GM08714 (cell line): ENCODE data around the gene TSHZ2.
"Not testable (repeated sequence)": the region's sequence is repeated elsewhere in the genome, so short reads cannot be mapped to it uniquely, and the experiment has no call there.

Experiments used
- H3K4me3 ChIP-seq: fragments of 200-500 bp; sonication (Bioruptor generic); 2 replicates; pipeline ENCODE4 v1.5.1; 2014; ENCODE audit warnings: mild to moderate bottlenecking, low read length, inconsistent platforms
- ZNF274 ChIP-seq: IDR thresholded peaks from 2 replicates; pipeline ENCODE4 v1.6.1; 2012; ENCODE audit warnings: mild to moderate bottlenecking, low read depth, low read length

Gene TSHZ2

DNA sequence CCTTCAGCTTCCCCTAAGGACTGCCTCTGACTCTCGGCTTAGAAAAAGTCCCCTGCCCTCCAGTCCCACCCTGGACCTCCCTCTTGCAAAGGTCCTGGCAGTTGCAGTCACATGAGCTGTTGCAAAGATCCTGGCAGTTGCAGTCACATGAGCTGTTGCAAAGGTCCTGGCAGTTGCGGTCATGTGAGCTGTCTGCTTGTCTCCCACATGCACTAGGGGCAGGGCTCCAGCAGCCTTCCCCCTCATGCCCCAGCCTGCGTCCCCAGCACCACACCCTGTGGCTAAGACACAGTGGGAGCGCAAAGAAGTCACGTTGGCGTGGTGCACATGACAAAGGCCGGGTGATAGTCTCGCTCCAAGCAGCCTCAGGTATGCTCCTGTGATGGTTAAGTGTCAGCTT lies 538.5 kb downstream of the TSHZ2 start:
- no peak for TF ChIP-seq ZNF274

DNA sequence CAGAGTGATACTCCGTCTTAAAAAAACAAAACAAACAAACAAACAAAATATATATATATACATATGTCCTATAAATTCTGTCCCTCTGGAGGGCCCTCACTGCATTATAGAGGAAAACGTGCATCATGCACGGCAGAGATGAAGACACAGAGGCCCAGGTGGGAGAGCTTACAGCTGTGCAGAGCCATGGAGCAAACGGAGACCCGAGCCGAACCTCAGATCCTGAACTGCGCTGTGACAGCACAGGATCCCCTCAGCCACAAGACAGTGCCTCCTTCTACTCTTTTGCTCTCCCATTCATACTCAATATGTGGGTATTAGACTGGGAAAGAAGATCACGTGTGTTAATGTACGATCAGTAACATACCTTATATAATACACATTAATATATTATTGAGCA lies 539.9 kb downstream of the TSHZ2 start:
- no peak overlapping the region for H3K4me3 ChIP-seq
- no peak for TF ChIP-seq ZNF274

More for the DNA sequence above, 538.5 kb downstream of the TSHZ2 start:
- H3K4me3 ChIP-seq: no peak overlapping the region

DNA sequence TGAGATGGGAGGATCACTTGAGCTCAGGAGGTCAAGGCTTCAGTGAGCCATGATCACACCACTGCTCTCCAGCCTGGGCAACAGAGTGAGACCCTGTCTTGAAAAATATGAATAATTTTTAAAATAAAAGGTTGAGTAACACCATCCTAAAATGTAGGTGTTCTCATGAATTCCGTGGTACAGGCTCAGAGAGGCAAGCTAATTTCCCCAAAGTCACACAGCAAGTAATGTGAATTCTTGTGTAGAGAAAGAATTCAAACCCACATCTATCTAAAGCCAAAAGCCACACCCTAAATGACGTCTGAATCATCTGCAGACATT lies 541.0 kb downstream of the TSHZ2 start:
- H3K4me3 ChIP-seq: no peak overlapping the region
- no peak for TF ChIP-seq ZNF274

DNA sequence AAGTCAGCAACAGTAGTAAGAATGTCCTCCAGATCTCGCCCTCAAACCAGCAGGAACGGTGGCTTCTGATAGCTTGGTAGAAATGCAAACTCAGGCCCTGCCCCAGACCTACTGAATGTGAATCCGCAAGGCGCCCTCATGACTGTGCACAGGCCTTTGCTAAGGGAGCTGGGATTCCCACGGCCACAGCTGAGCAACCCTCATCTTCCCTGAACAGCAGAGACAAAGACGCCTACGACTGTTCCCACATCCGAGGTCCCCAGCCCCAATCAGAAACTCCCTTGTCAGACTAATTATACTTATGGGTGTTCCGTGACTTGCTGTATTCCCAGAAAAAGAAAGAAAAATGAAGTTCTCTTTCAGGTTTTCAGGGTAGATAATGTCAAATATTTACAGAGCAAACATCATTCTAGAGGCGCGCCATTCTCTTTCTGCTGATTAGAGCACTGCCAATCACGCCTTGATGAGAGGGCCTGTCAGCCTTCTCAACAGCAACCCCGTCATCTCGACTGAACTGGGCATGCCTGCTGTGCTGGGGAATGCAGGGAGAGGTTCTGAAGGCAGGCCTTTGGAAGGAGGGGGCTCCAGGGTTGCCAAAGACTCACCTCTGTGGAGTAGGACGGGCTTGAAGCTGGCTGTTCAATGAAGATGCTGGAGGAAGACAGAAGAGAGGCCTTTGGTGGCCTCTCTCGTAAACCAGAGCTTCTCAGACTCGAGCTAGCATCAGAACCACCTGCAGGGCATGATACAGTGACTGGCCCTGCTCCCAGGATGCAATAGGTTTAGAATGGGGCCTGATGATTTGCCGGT lies 541.5 kb downstream of the TSHZ2 start:
- no peak for TF ChIP-seq ZNF274
- H3K4me3 ChIP-seq: no peak overlapping the region

DNA sequence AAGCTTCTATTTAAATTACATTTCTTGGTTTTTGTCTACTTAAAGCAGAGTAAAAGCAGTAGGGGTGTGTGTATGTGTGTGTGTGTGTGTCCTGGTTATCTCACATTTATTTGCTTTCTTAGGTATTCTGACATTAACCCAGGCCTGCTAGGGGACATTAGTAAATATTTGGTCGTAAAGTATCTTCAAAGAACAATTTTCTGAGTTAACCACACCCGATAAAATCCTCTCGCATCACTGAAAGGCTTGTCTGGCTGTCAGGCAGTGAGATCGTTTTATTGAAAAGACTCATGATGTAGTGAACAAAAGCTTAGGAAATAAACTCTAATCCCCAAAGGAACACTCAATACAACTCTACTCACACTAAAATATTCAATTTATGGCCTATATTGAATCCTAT lies 543.6 kb downstream of the TSHZ2 start:
- no peak overlapping the region for H3K4me3 ChIP-seq
- no peak for TF ChIP-seq ZNF274

DNA sequence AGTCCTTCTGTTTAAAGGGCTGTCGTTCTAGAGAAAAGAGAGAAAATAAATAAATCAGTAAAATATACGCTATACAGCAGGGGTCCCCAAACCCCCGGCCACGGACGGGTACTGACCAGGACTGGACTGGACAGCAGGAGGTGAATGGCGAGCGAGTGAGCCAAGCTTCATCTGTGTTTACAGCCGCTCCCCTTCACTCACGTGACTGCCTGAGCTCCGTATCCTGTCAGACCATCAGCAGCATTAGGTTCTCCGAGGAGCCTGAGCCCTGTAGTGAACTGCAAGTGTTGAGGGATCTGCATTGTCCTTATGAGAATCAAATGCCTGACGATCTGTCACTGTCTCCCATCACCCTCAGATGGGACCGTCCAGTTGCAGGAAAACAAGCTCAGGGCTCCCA lies 545.0 kb downstream of the TSHZ2 start:
- H3K4me3 ChIP-seq: no peak overlapping the region
- no peak for TF ChIP-seq ZNF274

DNA sequence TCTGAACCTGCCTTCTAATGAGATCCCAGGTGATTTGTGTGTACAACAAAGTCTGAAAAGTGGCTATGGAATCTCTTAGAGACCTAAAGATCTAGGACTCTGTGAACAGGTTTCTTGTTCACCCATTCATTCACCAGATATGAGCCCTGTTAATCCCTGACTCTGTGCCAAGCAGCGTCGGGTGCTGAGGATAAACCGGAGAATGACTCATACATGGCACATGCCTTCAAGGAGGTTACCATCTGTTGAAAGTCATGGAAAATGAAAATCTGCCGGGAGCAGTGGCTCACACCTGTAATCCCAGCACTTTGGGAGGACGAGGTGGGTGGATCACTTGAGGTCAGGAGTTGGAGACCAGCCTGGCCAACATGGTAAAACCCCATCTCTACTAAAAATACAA lies 549.3 kb downstream of the TSHZ2 start:
- not testable (repeated sequence) for H3K4me3 ChIP-seq

DNA sequence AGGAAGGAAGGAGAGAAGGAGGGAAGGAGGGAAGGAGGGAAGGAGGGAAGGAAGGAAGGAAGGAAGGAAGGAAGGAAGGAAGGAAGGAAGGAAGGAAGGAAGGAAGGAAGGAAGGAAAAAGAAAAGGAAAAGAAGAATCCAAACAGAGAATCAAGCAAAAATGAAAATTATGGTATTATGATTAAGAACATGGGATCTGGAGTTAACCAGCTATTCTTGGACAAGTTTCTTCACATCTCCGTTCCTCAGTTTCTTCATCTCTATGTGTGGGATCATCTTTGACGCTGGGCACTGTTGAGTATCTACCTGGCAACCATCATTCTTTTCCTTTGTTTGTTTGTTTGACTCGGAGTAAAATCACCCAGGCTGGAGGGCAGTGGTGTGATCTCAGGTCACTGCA lies 549.9 kb downstream of the TSHZ2 start:
- TF ChIP-seq ZNF274: no peak
- H3K4me3 ChIP-seq: no peak overlapping the region

DNA sequence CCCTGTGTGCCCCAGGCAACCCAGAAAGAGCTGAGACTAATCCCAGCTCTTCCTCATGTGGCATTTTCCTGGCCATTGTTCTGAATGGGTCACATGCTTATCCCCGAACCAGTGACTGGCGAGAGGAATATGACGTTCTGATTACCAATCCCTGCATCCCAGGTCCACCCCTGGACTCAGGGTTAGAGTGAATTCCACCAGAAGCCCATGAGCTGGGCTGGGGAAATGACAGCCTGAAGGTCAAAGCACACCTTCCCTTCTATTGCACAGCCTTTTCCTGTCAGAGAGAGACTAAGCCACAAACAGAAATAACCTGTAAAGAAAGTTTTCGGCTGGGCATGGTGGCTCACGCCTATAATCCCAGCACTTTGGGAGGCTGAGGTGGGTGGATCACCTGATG lies 550.5 kb downstream of the TSHZ2 start:
- no peak overlapping the region for H3K4me3 ChIP-seq
- no peak for TF ChIP-seq ZNF274

DNA sequence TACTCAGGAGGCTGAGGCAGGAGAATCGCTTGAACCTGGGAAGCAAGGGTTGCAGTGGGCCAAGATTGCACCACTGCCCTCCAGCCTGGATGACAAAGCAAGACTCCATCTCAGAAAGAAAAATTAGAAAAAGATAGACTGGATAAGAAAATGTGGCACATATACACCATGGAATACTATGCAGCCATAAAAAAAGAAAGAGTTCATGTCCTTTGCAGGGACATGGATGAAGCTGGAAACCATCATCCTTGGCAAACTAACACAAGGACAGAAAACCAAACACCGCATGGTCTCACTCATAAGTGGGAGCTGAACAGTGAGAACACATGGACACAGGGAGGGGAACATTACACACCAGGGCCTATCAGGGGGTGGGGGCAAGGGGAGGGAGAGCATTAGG lies 551.5 kb downstream of the TSHZ2 start:
- H3K4me3 ChIP-seq: not testable (repeated sequence)

DNA sequence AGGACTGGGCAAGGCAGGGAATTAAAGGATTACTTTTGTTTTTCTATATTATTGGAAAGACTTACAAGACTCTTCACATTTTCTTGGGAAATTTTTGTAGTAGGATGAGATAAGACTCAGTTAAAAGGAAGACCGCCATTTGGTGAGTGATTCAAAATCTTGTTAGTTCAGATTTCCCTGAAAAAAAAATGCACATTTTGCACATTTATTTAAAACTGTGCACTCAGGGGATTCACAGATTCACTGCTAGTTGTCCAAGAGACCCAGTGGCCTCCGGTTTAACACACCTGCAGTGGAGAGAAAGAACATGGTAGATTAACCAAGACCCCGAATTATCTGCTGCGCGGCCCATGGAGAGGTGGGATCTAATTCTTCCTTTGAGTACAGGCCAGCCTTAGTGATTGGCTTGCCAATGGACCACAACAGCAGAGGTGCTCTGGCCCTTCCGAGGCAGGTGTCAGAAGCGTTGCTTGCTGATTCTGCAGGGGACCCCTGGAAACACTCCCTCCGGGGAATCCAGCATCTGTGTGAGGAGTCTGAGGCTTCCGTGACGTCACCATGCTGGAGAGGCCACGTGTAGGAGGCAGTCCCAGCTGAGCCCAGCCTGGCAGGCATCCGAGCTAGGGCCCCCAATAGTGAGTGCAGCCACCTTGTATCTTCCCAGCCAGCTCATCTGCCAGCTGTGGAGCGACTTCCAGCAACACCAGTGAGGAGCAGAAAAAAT lies 552.6 kb downstream of the TSHZ2 start:
- TF ChIP-seq ZNF274: no peak

DNA sequence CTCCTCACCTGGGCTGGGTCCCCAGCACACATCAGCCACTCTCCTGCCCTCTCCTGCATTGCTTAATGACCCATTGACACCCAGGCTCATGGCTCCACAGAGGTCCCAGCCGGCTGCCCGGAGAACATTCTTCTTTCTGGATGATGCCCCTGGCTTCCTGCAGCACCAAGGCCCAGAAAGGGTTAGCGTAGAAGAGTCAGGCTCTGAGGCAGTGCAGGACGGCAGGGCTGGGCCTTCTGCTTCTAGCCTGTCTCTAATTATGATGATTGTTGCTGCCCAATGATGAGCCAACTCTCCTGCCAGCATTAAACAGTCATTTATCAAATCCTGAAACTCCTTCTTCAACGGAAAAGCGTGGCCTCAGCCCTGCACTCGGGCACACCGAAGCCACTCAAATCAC lies 555.0 kb downstream of the TSHZ2 start:
- H3K4me3 ChIP-seq: no peak overlapping the region
- no peak for TF ChIP-seq ZNF274

More for the DNA sequence above, 552.6 kb downstream of the TSHZ2 start:
- no peak overlapping the region for H3K4me3 ChIP-seq

DNA sequence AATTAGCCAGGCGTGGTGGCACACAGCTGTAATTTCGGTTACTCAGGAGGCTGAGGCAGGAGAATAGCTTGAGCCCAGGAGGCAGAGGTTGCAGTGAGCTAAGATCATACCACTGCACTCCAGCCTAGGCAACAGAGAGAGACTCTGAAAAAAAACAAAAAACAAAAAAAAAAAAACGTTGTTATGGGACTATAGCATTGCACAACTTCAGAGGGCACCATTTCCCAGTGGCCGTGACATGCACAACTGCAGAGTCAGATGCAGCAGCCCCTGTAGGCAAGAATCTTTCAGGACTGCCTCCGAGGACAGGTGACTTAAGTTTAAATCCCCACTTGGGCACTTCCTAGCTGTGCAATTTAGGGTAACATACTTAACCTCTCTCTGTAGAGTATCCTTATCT lies 557.5 kb downstream of the TSHZ2 start:
- H3K4me3 ChIP-seq: no peak overlapping the region
- no peak for TF ChIP-seq ZNF274

DNA sequence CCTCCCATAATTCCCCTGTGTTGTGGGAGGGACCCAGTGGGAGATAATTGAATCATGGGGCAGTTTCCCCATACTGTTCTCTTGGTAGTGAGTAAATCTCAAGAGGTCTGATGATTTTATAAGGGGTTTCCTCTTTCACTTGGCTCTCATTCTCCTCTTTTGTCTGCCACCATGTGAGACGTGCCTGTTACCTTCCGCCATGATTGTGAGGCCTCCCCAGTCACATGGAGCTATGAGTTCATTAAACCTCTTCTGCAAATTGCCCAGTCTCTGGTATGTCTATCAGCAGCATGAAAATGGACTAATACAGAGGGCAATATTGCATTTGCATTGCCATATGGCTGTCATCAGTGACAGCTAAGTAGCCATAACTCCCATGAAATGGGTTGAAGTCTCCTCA lies 558.3 kb downstream of the TSHZ2 start:
- no peak for TF ChIP-seq ZNF274
- H3K4me3 ChIP-seq: no peak overlapping the region

DNA sequence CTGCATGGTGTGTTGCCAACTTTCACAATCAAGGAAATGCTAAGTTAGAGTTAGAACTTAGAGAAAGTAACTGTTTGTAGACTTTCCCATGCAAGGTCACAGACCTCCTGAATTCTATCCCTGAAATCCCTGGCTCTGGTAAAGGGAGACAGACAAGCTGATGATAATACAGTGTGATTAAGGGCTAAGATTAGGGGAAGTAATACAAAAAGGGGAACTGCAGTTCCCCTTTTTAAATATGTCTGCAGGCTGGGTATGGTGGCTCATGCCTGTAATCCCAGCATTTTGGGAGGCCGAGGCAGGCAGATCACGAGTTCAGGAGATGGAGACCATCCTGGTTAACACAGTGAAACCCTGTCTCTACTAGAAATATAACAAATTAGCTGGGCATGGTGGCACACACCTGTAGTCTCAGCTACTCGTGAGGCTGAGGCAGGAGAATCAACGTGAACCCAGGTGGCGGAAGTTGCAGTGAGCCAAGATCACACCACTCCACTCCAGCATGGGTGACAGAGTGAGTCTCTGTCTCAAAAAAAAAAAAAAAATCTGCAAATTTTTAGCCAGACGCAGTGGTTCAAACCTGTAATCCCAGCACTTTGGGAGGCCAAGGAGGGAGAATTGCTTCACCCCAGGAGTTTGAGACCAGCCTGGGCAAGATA lies 560.6 kb downstream of the TSHZ2 start:
- H3K4me3 ChIP-seq: not testable (repeated sequence)
